Kidney (tissue), 14 donors: ENCODE data around the gene ESRRA. TPM values are rescaled to one million over a fixed set of nuclear protein-coding genes. Genes with fewer than 3 reads are reported as not detected.

Experiments
- DNase-seq, 5 donors: peaks; one replicate each; pipeline ENCODE4 v3.0.0-alpha.2; 2013 to 2020
- FAIRE-seq: peaks from 2 replicates; lab custom pipeline; 2012; peaks lifted over from hg19 to GRCh38; lab: Jason Lieb, UNC
- H3K27ac ChIP-seq, 2 donors: one replicate each; pipeline ENCODE4 v1.7.0; 2013; ENCODE audit warnings: low read depth in 2 of 2, low read length in 2 of 2, inconsistent platforms in 1 of 2
- H3K27me3 ChIP-seq: one replicate; pipeline ENCODE4 v1.7.1; 2013; ENCODE audit warnings: low read length, inconsistent platforms; ENCODE audit not compliant: control insufficient read depth, insufficient read depth
- H3K36me3 ChIP-seq, 3 donors: one replicate each; pipeline versions ENCODE4 v1.7.0 to v1.7.1; 2013; ENCODE audit warnings: low read length in 3 of 3, control low read depth in 1 of 3, inconsistent platforms in 1 of 3; ENCODE audit not compliant: insufficient read depth in 3 of 3, control insufficient read depth in 2 of 3
- H3K4me1 ChIP-seq, 3 donors: one replicate each; pipeline versions ENCODE4 v1.7.0 to v1.7.1; 2013; ENCODE audit warnings: low read length in 3 of 3, inconsistent platforms in 1 of 3, low read depth in 1 of 3; ENCODE audit not compliant: control insufficient read depth in 2 of 3, insufficient read depth in 2 of 3
- H3K4me3 ChIP-seq, 3 donors: one replicate each; pipeline versions ENCODE4 v1.7.0 to v1.8.1; 2013; ENCODE audit warnings: low read length in 3 of 3, control low read depth in 1 of 3, inconsistent platforms in 1 of 3
- H3K9ac ChIP-seq, 3 donors: one replicate each; pipeline versions ENCODE4 v1.7.0 to v1.7.1; 2013; ENCODE audit warnings: low read length in 3 of 3, control low read depth in 1 of 3, inconsistent platforms in 1 of 3
- H3K9me3 ChIP-seq, 3 donors: one replicate each; pipeline versions ENCODE4 v1.7.0 to v1.7.1; 2013; ENCODE audit warnings: low read length in 3 of 3, control low read depth in 1 of 3, inconsistent platforms in 1 of 3; ENCODE audit not compliant: control insufficient read depth in 2 of 3, insufficient read depth in 1 of 3
- intact Hi-C: fragments of 100-400 bp; cut with DNase I; formaldehyde crosslinking; loops from one replicate; pipeline ENCODE4 v1.11.1; 2022
- polyA plus RNA-seq: library from polyadenylated mRNA; stranded (reverse); fragments of 350-450 nt; fragmentation: Illumina TruSeq; extraction: RNeasy Lipid Tissue Mini Kit (QIAGEN cat#74804); gene quantifications from one replicate; pipeline ENCODE4 v1.2.3, GENCODE V29; 2014; ENCODE audit warnings: low read depth, low replicate concordance; ENCODE audit not compliant: insufficient read depth
- total RNA-seq: library from RNA; stranded (reverse); fragmentation: NEBNext Ultra II Directional; extraction: Animal tissue kit (Norgen Biotek cat#: 25700); gene quantifications from one replicate; pipeline ENCODE4 v1.2.1, GENCODE V29; 2021
- TF ChIP-seq, protein P1 (sequence below): IDR thresholded peaks from 3 replicates; pipeline ENCODE4 v1.5.1; 2012; ENCODE audit warnings: mild to moderate bottlenecking, moderate library complexity, borderline replicate concordance; ENCODE audit not compliant: insufficient read depth; ENCODE audit errors: extremely low read depth
- donor health status: control.
- donor health status: control.
- donor health status: control.
- donor health status: control.
- donor health status: control.
- donor health status: DM: yes; HTN: yes; CAD: no.
- donor health status: Normal renal cell carcinoma (clear cell type).

Gene ESRRA
- total and polyA plus RNA-seq, 2 donors from 2014 or later = 59.7 to 117 TPM

- TF ChIP-seq, protein P1, sequence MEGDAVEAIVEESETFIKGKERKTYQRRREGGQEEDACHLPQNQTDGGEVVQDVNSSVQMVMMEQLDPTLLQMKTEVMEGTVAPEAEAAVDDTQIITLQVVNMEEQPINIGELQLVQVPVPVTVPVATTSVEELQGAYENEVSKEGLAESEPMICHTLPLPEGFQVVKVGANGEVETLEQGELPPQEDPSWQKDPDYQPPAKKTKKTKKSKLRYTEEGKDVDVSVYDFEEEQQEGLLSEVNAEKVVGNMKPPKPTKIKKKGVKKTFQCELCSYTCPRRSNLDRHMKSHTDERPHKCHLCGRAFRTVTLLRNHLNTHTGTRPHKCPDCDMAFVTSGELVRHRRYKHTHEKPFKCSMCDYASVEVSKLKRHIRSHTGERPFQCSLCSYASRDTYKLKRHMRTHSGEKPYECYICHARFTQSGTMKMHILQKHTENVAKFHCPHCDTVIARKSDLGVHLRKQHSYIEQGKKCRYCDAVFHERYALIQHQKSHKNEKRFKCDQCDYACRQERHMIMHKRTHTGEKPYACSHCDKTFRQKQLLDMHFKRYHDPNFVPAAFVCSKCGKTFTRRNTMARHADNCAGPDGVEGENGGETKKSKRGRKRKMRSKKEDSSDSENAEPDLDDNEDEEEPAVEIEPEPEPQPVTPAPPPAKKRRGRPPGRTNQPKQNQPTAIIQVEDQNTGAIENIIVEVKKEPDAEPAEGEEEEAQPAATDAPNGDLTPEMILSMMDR = no peak
- DNase-seq (no peak), FAIRE-seq (no peak)
- Histone ChIP-seq H3K27me3 (no peaks in the 10 kb centered on the region), H3K4me1 (no peaks in the 10 kb centered on the region), H3K4me3 (no peak overlapping the region), H3K36me3 (no peaks in the 10 kb centered on the region), H3K9ac (no peak overlapping the region), H3K27ac (no peak overlapping the region), H3K9me3 (no peaks in the 10 kb centered on the region)
- intact Hi-C loops = no loop called here
Observed at GRCh38 chr11:64348383-64349024, 43.2 kb downstream of the ESRRA start.

- Histone ChIP-seq H3K36me3 (no peaks in the 10 kb centered on the region), H3K4me1 (no peaks in the 10 kb centered on the region), H3K4me3 (no peak overlapping the region), H3K9ac (no peak overlapping the region), H3K27me3 (no peaks in the 10 kb centered on the region), H3K27ac (no peak overlapping the region), H3K9me3 (no peaks in the 10 kb centered on the region)
- FAIRE-seq (no peak), DNase-seq (no peak)
- intact Hi-C loops = no loop called here
- TF ChIP-seq, protein P1 = no peak
Observed at GRCh38 chr11:64349025-64349387, 43.7 kb downstream of the ESRRA start.

GRCh38 chr11:64349404-64349803 lies 44.1 kb downstream of the ESRRA start:
- no peak for FAIRE-seq
- Histone ChIP-seq H3K9ac (no peak overlapping the region), H3K4me3 (no peak overlapping the region), H3K27ac (no peak overlapping the region), H3K27me3 (no peaks in the 10 kb centered on the region), H3K36me3 (no peaks in the 10 kb centered on the region), H3K9me3 (no peaks in the 10 kb centered on the region), H3K4me1 (no peaks in the 10 kb centered on the region)
- TF ChIP-seq, protein P1 = no peak
- DNase-seq = no peak
- intact Hi-C loops = no loop called here
